Muscle of leg (tissue), 11 donors: ENCODE measurements around the gene SSBP2. TPM values are rescaled to one million over a fixed set of nuclear protein-coding genes. Genes with fewer than 3 reads are reported as not detected.
"Not testable (repeated sequence)": the region's sequence is repeated elsewhere in the genome, so short reads cannot be mapped to it uniquely, and the experiment has no call there.

Source experiments
- DNase-seq: peaks from one replicate; pipeline ENCODE4 v3.0.0; 2013
- H3K27ac ChIP-seq: one replicate; pipeline ENCODE4 v1.5.1; 2013; ENCODE audit warnings: mild to moderate bottlenecking, low read length, control low read depth
- H3K27me3 ChIP-seq: one replicate; pipeline ENCODE4 v1.6.1; 2013; ENCODE audit warnings: low read length; ENCODE audit not compliant: control insufficient read depth, insufficient read depth
- H3K36me3 ChIP-seq: one replicate; pipeline ENCODE4 v1.6.1; 2013; ENCODE audit warnings: low read length; ENCODE audit not compliant: control insufficient read depth, insufficient read depth
- H3K4me1 ChIP-seq: one replicate; pipeline ENCODE4 v1.6.1; 2013; ENCODE audit warnings: low read length; ENCODE audit not compliant: control insufficient read depth, insufficient read depth
- H3K4me3 ChIP-seq: one replicate; pipeline ENCODE4 v1.5.1; 2013; ENCODE audit warnings: low read length, control low read depth
- H3K9me3 ChIP-seq: replicated peaks from 2 replicates; pipeline ENCODE4 v1.6.1; 2013; ENCODE audit warnings: low read depth, low read length; ENCODE audit not compliant: control insufficient read depth
- WGBS: methylation state at CpG from one replicate; pipeline ENCODE4 v1.1.5; 2013; ENCODE audit warnings: missing lambda C conversion rate; ENCODE audit not compliant: insufficient coverage; 5-methylcytosine and 5-hydroxymethylcytosine counted together
- polyA plus RNA-seq, 8 donors: library from polyadenylated mRNA; unstranded; fragments of 120-200 nt; gene quantifications; one replicate each; pipeline versions ENCODE4 v1.2.1 to v1.2.3, GENCODE V29; 2013; ENCODE audit warnings: inconsistent platforms in 1 of 8, low replicate concordance in 1 of 8; ENCODE audit not compliant: insufficient read length in 8 of 8, insufficient read depth in 1 of 8
- total RNA-seq: library from RNA; stranded (reverse); fragments of 120-200 nt; gene quantifications from one replicate; pipeline ENCODE4 v1.2.4, GENCODE V29; 2013

SSBP2 gene
- total and polyA plus RNA-seq, 9 donors, result 40.8 to 57.8 (median 51.9) TPM

DNA sequence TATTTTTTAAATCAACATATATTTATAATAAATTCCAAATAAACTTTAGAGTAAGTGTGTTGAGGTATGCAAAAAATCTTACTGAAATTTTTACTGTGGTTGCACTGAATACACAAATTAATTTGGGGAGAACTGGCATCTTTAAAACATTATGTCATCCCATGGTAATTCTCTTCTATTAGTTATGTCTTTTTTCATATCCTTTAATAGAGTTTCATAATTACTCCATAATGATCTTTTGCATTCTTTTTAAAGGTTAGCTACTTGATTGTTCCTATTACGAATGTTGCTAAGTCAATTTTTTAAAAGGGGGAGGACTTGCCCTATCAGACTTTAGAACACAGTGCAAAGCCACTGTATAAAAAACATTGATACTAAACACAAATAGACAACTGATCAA is 26.8 kb downstream of the SSBP2 start:
- no peaks in the 10 kb centered on the region for H3K9me3 ChIP-seq
- no peak overlapping the region for H3K4me3 ChIP-seq
- no peaks in the 10 kb centered on the region for H3K4me1 ChIP-seq
- H3K36me3 ChIP-seq, result no peaks in the 10 kb centered on the region
- H3K27me3 ChIP-seq, result no peaks in the 10 kb centered on the region
- H3K27ac ChIP-seq, result no peak overlapping the region
- no CpG with 5 or more reads among the region's 1 CpG for WGBS
- no peak for DNase-seq

- H3K4me1 ChIP-seq, result no peaks in the 10 kb centered on the region
- H3K27me3 ChIP-seq, result no peaks in the 10 kb centered on the region
- DNase-seq, result no peak
- H3K9me3 ChIP-seq, result no peaks in the 10 kb centered on the region
- WGBS, result 50% methylated on average over 2 of the region's 2 CpGs
- H3K36me3 ChIP-seq, result no peaks in the 10 kb centered on the region
- no peak overlapping the region for H3K4me3 ChIP-seq
- no peak overlapping the region for H3K27ac ChIP-seq
Observed at GRCh38 chr5:81721049-81721448, 29.8 kb downstream of the SSBP2 start.

DNA sequence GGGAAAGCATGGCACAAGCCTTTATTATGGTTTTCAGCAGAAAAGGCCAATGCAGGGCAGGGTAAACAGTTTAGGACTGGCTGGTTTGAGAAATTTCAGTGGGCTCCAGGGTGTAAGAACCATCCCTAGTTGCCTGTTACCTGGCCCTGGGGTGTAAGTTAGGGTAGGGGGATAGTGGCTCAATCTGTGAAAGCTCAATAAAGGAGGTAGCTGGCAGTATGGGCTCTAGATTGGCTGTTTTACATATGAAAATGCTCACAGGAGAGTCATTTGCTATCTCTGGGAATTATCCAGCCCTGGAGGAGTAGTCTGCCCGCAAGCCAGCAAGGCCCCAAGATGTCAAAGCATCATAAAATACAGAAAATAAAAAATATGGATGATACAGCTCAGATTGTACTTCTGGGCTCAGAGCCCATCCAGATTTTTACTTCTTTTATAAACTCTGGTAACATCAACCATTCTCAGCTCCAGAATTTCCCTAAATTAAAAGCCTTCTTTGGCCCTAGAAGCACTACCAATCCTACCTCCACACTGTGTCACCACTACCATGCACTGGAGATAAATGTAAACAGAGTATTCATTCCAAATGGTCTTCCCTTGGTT is 31.1 kb downstream of the SSBP2 start:
- DNase-seq, result peak; percentile 15
- H3K27ac ChIP-seq, result no peak overlapping the region
- no peak overlapping the region for H3K4me3 ChIP-seq
- no peaks in the 10 kb centered on the region for H3K4me1 ChIP-seq
- WGBS, result no CpG with 5 or more reads among the region's 1 CpG
- no peaks in the 10 kb centered on the region for H3K27me3 ChIP-seq
- no peaks in the 10 kb centered on the region for H3K36me3 ChIP-seq
- no peaks in the 10 kb centered on the region for H3K9me3 ChIP-seq

- DNase-seq, result no peak
- H3K9me3 ChIP-seq, result no peaks in the 10 kb centered on the region
- WGBS, result 20% methylated on average over 1 of the region's 6 CpGs
- H3K4me1 ChIP-seq, result no peaks in the 10 kb centered on the region
- no peaks in the 10 kb centered on the region for H3K36me3 ChIP-seq
- H3K27ac ChIP-seq, result no peak overlapping the region
- H3K27me3 ChIP-seq, result no peaks in the 10 kb centered on the region
- H3K4me3 ChIP-seq, result no peak overlapping the region
Observed at GRCh38 chr5:81718300-81718699, 32.6 kb downstream of the SSBP2 start.

GRCh38 chr5:81717860-81718259 is 33.0 kb downstream of the SSBP2 start:
- Histone ChIP-seq H3K27ac (no peak overlapping the region), H3K4me3 (no peak overlapping the region), H3K4me1 (no peaks in the 10 kb centered on the region), H3K36me3 (no peaks in the 10 kb centered on the region), H3K9me3 (no peaks in the 10 kb centered on the region), H3K27me3 (no peaks in the 10 kb centered on the region)
- no CpG with 5 or more reads among the region's 4 CpGs for WGBS
- no peak for DNase-seq

GRCh38 chr5:81717226-81717625 is 33.7 kb downstream of the SSBP2 start:
- WGBS, result no CpG with 5 or more reads among the region's 1 CpG
- no peaks in the 10 kb centered on the region for H3K9me3 ChIP-seq
- H3K4me1 ChIP-seq, result no peaks in the 10 kb centered on the region
- no peaks in the 10 kb centered on the region for H3K36me3 ChIP-seq
- H3K27ac ChIP-seq, result no peak overlapping the region
- no peak for DNase-seq
- H3K27me3 ChIP-seq, result no peaks in the 10 kb centered on the region
- no peak overlapping the region for H3K4me3 ChIP-seq

DNA sequence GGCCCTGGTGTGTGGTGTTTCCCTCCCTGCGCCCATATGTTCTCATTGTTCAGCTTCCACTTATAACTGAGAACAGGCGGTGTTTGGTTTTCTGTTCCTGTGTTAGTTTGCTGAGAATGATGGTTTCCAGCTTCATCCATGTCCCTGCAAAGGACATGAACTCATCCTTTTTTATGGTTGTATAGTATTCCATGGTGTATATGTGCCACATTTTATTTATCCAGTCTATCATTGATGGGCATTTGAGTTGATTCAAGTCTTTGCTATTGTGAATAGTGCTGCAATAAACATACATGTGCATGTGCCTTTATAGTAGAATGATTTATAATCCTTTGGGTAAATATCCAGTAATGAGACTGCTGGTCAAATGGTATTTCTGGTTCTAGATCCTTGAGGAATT is 36.8 kb downstream of the SSBP2 start:
- not testable (repeated sequence) for H3K36me3 ChIP-seq, H3K9me3 ChIP-seq, H3K4me1 ChIP-seq, H3K27me3 ChIP-seq, H3K27ac ChIP-seq, H3K4me3 ChIP-seq, DNase-seq
- WGBS, result no CpG with 5 or more reads among the region's 2 CpGs

DNA sequence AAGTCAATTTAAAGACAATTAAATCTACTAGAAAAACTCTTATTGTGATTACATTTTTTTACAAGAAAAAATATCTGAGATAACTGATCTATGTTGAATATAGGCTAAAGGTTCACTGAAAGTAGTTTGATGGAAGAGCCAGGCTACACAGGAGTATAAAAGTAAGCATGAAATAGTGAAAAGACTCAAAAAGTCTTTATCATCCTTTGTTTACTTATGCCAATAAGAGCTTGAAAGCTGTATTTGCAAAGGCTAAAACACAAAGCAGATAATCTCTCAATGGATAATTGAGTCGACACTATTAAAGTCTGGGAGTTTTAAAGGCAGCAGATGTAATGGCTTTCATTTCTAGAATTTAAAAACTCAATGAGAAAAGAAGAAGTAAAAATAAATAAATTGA is 42.0 kb downstream of the SSBP2 start:
- Histone ChIP-seq H3K27ac (no peak overlapping the region), H3K4me3 (no peak overlapping the region), H3K36me3 (no peaks in the 10 kb centered on the region), H3K4me1 (no peaks in the 10 kb centered on the region), H3K9me3 (no peaks in the 10 kb centered on the region), H3K27me3 (no peaks in the 10 kb centered on the region)
- WGBS, result no CpG with 5 or more reads among the region's 1 CpG
- no peak for DNase-seq

- H3K27me3 ChIP-seq, result no peaks in the 10 kb centered on the region
- WGBS, result no CpG with 5 or more reads among the region's 2 CpGs
Observed at GRCh38 chr5:81703840-81704239, 47.1 kb downstream of the SSBP2 start.

DNA sequence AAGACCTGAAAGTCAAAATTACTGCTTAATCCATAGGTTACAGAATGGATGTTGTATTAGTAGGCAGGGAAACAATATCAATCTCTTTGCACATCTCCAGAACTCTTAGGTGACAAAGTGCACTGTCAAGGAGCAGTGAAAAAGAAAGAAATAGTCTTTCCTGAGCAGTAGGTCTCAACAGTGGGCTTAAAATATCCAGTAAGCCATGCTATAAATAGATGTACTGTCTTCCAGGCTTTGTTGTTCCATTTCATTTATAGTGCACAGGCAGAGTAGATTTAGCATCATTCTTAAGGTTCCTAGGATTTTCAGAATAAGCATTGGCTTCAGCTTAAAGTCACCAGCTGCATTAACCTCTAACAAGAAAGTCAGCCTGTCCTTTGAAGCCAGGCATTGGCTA is 50.7 kb downstream of the SSBP2 start:
- peaks cover 12% of the 10 kb centered on the region for H3K9me3 ChIP-seq
- no peak overlapping the region for H3K4me3 ChIP-seq
- peaks cover 2% of the 10 kb centered on the region for H3K36me3 ChIP-seq
- H3K27ac ChIP-seq, result no peak overlapping the region
- DNase-seq, result no peak
- no peaks in the 10 kb centered on the region for H3K4me1 ChIP-seq
- no peaks in the 10 kb centered on the region for H3K27me3 ChIP-seq

More at GRCh38 chr5:81703840-81704239, 47.1 kb downstream of the SSBP2 start:
- Histone ChIP-seq H3K36me3 (no peaks in the 10 kb centered on the region), H3K4me3 (no peak overlapping the region), H3K9me3 (peaks cover 12% of the 10 kb centered on the region), H3K4me1 (no peaks in the 10 kb centered on the region), H3K27ac (no peak overlapping the region)
- no peak for DNase-seq

- DNase-seq, result no peak
- Histone ChIP-seq H3K27me3 (no peaks in the 10 kb centered on the region), H3K27ac (no peak overlapping the region), H3K4me1 (no peaks in the 10 kb centered on the region), H3K9me3 (peaks cover 12% of the 10 kb centered on the region), H3K36me3 (peaks cover 2% of the 10 kb centered on the region), H3K4me3 (no peak overlapping the region)
- 100% methylated on average over 1 of the region's 2 CpGs for WGBS
Observed at GRCh38 chr5:81698813-81699212, 52.1 kb downstream of the SSBP2 start.
